GM18511 (cell line): Measurements from ENCODE around the gene CRHR2.

ENCODE experiments used
- ATAC-seq: cut with Tn5 transposase; IDR thresholded peaks from one replicate; pipeline ENCODE4 v1.9.1; 2021; ENCODE audit warnings: mild to moderate bottlenecking, moderate library complexity; ENCODE audit not compliant: unreplicated experiment

The CRHR2 gene

GRCh38 chr7:30707391-30708357 lies 25.4 kb upstream of the CRHR2 start:
- no peak for ATAC-seq

GRCh38 chr7:30706908-30707307 lies 24.7 kb upstream of the CRHR2 start:
- ATAC-seq = no peak

GRCh38 chr7:30706316-30706715 lies 24.1 kb upstream of the CRHR2 start:
- no peak for ATAC-seq

GRCh38 chr7:30705596-30705995 lies 23.3 kb upstream of the CRHR2 start:
- ATAC-seq = no peak

GRCh38 chr7:30705008-30705407 lies 22.8 kb upstream of the CRHR2 start:
- ATAC-seq = no peak

GRCh38 chr7:30703756-30704155 lies 21.5 kb upstream of the CRHR2 start:
- ATAC-seq = no peak

GRCh38 chr7:30702200-30702599 lies 19.9 kb upstream of the CRHR2 start:
- ATAC-seq = no peak

- no peak for ATAC-seq
Measured at GRCh38 chr7:30700941-30701340, 18.7 kb upstream of the CRHR2 start.

- no peak for ATAC-seq
Measured at GRCh38 chr7:30699706-30700495, 17.6 kb upstream of the CRHR2 start.

GRCh38 chr7:30698481-30698880 lies 16.2 kb upstream of the CRHR2 start:
- no peak for ATAC-seq

GRCh38 chr7:30697719-30698460 lies 15.6 kb upstream of the CRHR2 start:
- ATAC-seq = no peak

GRCh38 chr7:30694774-30695721 lies 12.8 kb upstream of the CRHR2 start:
- no peak for ATAC-seq

- ATAC-seq = no peak
Measured at GRCh38 chr7:30694218-30694745, 12.0 kb upstream of the CRHR2 start.

GRCh38 chr7:30692882-30693281 lies 10.6 kb upstream of the CRHR2 start:
- ATAC-seq = no peak

- ATAC-seq = no peak
Measured at GRCh38 chr7:30692438-30692837, 10.2 kb upstream of the CRHR2 start.

GRCh38 chr7:30690011-30690410 lies 7.8 kb upstream of the CRHR2 start:
- no peak for ATAC-seq

GRCh38 chr7:30688718-30689221 lies 6.5 kb upstream of the CRHR2 start:
- ATAC-seq = no peak

GRCh38 chr7:30687604-30688003 lies 5.3 kb upstream of the CRHR2 start:
- ATAC-seq = no peak

- no peak for ATAC-seq
Measured at GRCh38 chr7:30684351-30684750, 2.1 kb upstream of the CRHR2 start.

- ATAC-seq = no peak
Measured at GRCh38 chr7:30683816-30684215, 1.6 kb upstream of the CRHR2 start.
